GM21528 (cell line): Measurements from ENCODE around the gene LRRC4C.

Source experiments
- ATAC-seq: cut with Tn5 transposase; IDR thresholded peaks from one replicate; pipeline ENCODE4 v1.9.1; 2021; ENCODE audit warnings: mild to moderate bottlenecking, moderate library complexity; ENCODE audit not compliant: unreplicated experiment, low FRiP score

Gene LRRC4C

DNA sequence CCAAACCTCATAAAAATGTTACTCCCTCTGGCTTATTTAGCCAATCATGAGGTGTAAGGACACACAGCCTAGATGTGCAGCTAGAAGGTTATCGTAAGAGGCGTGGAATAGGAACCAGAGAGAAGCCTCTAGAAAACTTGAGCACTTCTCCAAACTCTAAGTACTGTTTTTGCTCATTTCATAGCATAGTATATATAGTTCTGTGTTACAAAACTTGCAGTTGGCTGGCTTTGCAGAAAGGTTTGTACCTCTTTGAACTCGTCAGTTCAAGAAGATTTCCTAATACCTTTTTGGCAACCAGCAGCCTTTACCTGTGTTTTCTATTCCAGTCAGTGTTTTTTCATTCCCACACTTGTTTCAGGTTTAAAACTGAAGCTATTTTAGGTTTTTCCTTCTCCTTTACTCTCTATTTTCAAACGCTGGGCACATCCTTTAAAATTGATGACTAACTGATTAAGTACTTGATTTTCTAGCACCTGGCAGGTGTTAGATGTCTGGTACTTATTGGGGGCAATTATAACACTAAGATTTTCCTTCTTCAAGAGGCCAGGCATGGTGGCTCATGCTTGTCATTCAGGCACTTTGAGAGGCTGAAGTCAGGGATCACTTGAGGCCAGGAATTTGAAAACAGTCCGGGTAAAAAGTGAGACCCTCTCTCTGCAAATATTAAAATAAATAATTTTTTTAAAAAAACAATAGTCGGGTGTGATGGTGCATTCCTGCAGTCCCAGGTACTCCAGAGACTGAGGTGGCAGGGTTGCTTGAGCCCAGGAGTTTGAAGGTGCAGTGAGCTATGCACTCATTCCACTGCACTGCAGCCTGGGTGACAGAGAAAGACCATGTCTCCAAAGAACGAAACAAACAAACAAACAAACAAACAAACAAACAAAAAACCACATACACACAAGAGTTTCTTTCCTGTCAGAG is 125.2 kb downstream of the LRRC4C start:
- ATAC-seq, result no peak

DNA sequence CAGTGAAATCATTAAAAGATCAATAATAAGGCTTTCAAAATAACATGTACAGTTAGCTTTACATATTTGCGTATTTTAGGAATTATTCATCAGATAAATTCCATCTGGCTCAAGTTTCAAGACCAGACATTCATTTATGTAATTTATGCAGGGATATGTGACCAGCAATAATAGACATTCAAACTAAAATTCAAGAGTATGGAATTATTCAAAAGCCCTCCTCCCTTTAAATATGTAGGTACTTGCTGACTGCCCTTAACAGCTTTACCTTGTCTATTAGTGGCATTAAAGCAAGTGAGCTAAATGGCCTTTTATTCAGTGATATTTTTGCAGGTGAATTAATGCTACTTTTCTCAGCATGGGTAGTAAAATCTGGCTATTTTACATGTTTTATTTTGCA is 126.1 kb downstream of the LRRC4C start:
- no peak for ATAC-seq

DNA sequence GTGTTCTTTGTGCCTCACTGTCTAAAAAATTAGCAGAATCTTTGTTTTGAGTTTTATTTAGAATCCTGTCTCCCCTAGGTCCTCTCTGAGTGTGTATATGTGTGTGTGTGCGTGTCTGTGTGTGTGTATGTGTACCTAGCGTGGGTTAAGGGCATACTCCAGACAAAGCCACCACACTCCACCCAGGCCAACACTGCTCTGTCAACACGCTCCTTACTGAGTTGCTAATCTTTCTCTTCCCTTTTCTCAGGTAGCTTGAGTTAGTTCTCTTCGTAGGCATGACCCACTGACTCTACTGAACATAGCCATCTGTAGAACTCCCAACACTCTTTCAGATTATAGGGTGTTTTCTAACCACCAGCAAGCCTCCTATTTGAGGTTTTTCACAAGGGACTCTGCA is 131.1 kb downstream of the LRRC4C start:
- ATAC-seq, result no peak

DNA sequence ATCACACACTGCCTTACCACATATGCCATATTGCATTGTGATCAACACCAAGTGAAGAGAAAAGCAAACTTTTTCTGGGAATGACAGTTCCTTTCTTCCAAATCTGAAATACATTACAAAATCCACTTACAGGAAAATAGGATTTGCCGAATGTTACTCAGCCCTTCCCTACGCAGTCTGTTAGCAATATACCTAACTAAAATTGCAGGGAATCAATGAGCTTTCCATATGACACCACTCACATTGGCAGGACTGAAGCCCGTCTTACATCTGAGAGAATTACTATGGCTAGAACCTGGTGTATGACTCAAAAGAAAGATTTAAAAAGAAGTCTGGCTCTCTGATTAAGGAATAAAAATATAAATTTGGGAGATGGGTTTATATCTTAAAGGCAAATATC is 136.0 kb downstream of the LRRC4C start:
- ATAC-seq, result no peak

DNA sequence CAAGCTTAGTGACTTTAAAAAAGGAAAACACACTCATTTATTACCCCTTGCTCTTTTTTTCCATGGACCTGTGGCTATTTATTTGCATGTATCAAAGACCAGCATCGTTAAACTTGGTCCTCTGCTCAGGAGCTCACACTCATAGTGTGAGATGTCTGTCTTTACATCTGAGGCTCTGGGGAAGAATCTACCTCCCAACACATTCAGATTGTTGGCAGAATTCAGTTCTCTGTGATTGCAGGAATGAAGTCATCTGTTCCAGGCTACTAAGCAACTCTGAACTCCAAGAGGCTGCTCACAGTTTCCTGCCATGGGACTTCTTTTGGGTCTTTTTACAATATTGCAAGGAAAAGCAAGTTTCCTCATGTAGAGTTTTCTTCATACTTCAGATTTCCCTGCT is 138.8 kb downstream of the LRRC4C start:
- ATAC-seq, result no peak

DNA sequence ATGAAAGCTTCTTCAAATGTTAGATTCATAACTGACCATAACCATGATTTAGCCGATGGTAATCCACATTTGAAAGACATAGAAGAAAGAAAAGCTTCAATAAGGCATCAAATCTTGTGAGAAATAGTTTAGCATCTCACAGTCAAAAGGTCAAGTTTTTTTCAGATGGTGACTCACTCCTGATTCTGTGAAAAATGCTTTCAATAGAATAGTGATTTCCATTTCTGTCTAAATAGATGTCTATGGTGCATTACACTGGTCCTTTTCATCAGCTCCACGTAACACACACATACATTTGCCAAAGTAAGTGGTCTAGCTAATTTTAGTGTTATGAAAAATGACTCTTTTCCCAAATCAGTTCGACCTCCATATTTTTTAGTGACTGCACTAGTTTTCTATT is 139.2 kb downstream of the LRRC4C start:
- ATAC-seq, result no peak

DNA sequence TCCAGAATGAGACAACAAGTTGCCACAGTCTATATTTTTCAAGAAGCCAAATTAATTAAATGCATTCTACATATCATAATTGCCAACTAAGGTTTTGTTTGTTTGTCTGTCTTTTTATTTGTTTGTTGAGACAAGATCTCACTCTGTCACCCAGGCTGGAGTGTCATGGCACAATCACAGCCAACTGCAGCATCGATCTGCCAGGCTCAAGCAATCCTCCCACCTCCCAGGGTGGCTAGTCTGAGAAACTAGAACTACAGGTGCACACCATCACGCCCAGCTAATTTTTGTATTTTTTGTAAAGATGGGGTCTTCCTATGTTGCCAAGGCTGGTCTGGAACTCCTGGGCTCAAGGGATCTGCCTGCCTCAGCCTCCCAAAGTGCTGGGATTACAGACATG is 140.0 kb downstream of the LRRC4C start:
- no peak for ATAC-seq

DNA sequence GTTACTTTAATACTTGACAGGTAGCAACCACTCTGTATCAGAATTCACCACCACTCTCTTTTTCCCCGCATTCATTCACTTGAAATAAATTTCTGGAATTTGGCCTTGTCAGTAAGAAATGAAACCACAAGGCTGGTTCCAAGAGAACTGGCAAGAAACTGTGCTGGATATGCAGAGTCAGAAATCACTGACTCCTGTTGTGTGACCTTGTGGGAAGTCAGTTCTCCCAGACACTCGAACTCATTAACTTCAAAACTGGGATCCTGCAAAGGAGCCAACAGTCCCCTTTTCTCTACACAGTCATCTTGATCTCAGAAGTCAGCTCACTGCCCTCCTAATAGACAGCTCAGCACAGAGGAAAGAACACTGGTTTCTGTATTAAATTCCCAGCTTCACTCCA is 142.7 kb downstream of the LRRC4C start:
- ATAC-seq, result no peak

DNA sequence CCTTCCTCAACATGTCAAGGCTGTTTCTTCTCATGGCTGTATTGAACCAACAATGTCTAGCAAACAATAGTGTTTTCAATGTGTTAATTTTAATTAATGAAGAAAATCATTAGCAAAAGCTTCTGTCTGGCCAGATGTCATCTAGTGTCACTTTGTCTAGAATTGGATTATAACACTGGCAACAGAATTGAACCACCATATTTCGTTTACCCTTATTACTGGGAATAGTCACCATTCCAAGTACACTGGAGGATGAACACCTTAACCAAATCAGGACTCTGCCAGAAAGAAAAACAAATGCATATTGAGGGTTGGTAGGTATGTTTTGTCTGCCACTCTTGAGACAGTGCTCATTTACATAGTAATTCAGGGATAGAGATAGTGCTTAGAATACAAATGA is 146.2 kb downstream of the LRRC4C start:
- ATAC-seq, result no peak

DNA sequence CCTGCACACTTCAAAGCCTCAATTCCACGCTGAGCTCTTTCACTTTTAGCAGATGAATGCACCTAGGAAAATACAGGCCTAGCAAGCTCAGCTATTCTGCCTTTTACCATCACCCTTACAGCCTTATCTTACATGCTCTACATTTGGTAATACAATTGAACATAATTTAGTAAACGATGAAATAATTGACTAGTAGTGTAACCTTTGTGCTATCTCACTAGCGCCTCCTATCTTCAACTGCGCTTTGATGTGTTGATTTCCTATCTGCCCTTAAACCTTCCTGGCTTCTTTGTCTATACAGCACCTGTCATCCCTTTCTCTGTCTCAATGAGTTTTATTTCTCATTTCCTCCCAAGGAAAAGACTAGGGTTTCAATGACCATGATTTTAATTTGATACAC is 149.7 kb downstream of the LRRC4C start:
- peak; percentile 22 for ATAC-seq

DNA sequence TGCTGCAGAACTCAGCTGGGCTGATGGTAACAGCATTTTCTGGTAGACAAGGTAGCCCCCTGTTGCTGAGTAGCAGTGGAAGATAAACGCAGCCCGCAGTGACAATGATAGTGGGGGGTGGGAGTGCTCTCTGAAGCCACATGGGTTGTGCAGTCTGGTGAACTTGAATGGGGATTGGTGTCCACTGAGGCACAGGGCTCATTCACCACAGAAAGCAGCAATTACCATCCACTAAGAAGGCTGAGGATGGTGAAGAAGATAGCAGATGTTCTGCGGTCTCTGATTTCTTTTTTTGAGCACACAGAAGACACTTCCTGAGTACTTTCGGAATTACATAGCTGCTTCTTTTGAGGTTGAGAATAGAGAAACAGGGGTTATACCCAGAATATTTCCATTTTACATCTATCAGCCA is 150.3 kb downstream of the LRRC4C start:
- ATAC-seq, result peak; percentile 94

DNA sequence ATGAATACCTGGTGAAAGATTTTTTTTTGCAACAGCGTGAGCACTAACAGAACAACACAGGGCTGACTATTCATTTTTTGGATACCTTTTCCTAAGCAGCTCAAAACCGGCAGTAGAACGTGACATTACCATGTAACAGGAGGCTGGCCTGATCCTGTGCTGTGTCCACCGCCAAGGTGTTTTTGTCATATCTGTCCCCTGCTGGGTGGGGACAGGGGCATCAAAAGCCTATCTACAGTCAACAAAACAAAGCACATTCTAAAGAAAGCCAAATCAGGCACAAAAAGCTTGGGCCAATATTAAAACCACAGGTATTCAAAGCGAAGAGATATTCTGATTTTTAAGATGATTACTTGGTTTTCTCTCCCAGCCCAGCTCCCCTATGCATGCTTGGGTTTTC is 151.2 kb downstream of the LRRC4C start:
- ATAC-seq, result no peak

DNA sequence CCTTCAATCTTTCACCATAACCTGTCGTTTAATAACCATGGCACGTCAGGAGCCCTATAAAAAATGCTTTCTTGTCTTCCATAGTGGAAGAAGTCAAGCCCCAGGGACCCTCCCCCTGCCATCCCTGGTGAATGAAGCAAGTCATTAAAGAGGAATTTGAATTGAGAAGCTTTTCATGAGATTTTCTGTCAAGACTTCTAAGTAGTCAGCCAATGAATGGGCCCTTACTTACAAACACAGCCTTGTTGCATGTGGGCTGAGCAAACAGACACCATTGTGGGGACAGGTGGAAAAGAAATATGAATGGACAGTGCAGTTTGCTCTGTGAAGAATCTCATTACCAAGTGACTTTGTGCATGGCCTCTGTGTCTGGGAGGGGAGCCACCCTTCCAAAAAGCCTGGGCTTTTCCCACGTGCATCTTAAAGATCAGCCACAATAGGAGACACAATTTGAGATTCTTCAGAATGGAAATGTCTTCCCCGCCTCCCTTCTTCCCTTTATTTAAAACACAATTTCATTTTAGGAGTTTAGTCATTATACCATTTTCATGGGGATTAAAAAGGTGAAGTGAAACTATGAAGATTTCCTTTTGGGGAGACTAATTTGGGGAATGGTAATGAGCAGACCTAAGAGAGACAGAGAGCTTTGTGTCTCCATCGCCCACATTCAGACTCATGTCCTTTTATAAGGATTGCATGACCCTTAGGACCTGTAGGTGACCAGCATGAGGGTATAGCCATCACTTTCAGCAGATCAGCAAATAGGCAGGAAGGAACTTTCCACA is 152.0 kb downstream of the LRRC4C start:
- no peak for ATAC-seq

DNA sequence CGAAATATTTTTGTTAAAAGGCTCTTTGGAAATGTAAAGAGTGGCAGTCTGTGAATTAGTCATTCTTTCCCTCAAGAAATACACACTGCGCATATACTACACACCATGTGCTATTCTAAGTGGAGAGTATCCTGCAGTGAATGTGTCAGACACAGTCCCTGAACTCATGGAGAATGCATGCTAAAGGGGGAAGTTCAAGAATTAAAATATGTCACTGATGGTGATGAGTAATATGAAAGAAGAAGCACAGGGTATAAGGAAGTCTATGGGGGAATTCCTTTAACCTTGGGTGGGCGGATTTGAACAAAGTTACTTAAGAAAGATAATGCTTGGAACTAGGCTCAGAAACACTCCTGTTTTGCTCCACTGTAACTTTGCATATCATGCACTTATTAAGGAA is 153.0 kb downstream of the LRRC4C start:
- no peak for ATAC-seq

DNA sequence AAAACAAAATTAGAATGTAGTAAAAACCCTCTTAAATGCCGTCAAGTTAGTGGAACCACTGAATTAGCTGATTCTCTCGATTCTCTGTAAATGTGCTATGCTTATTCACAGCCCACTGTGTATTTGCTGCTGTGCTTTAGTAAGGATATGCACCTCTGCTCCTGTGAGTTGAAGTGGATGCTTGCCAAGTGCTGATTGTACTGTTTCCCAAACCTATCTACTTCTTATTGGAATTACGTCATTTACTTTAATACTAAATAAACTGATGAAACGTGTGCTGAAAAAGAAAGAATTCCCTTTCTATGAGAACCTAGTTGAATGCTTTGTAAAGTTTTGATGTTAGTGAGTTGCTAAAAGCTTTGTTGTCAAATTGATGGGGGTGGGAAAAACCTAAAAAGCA is 158.4 kb downstream of the LRRC4C start:
- ATAC-seq, result no peak

DNA sequence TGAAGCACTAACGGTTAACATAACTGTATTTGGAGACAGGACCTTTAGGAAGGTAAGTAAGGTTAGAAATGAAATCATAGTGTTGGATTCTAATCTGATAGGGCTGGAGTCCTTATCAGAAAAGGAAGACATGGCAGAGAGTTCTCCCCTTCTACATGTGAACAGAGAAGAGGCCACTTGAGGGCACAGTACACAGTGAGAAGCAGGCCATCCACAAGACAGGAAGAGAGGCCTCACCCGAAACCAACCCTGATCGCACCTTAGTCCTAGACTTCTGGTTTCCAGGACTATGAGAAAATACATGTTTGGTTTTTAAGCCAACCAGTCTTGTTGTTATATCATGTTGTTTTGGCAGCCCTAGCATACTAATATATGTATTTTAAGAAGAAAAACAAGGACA is 170.0 kb downstream of the LRRC4C start:
- ATAC-seq, result peak; percentile 88

DNA sequence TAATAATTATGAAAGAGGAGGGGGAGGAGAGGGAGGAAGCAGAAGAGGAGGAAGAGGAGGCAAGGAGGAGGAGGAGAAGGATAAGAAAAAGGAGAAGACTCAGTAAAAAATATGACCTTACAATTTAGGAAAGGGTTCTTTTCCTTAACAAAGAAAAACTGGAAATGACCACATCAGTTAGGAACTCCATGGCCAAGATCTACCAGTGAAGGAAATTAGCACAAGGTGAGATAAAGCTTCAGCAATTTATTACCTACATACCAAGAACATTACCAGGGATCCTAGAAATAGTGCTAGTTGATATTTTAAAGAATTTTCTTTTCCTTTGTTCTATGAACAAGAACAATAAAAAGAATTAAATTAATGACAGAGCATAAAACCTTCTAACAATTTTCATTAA is 172.7 kb downstream of the LRRC4C start:
- ATAC-seq, result no peak

DNA sequence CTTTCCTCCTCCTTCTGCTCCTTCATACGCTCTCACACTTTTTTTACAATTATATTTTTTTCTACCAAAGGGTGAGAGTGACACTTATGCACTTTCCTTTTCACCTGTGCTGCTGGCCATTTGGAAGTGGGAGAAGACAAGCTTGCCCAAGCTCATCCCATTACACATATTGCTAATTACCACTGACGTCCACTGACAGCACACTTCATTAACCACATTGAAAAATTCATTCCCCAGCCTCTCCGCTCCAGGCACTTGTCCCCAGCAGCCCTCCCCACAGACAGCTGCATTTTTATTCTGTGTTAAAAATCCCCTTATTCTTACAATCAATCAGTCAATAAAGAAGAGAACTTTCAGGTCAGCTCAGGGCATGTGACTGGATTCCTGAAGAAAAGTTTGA is 175.1 kb downstream of the LRRC4C start:
- no peak for ATAC-seq

DNA sequence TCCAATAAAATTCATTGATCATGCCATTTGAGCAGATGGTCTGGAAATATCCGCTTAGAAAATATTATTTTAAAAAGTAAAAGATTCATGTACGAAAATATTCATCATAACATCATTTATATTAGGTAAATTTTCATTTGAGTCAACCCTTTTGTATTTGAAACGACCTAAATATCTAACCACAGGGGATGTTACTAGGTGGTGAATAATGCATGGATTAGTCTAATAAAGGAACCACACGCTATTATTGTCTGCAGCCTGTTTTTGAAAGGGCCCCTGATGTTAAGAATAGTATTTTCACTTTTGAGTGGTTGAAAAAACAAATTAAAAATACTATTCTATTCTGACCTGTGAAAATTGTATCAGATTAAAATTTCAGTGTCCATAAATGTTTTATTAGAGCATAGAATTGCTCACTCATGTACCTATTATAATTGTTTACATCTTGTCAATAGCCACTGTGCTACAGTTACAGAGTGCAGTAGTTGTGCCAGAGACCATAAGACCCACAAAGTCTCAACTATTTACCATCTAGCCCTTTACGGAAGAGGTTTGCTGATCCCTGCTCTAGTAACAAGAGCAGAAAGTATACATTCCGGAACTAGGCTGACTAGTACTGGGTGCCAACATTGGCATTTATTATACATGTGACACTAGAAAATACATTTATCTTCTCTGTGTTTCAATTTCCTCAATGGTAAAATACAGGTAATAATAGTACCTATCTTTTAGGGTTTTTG is 176.1 kb downstream of the LRRC4C start:
- no peak for ATAC-seq

DNA sequence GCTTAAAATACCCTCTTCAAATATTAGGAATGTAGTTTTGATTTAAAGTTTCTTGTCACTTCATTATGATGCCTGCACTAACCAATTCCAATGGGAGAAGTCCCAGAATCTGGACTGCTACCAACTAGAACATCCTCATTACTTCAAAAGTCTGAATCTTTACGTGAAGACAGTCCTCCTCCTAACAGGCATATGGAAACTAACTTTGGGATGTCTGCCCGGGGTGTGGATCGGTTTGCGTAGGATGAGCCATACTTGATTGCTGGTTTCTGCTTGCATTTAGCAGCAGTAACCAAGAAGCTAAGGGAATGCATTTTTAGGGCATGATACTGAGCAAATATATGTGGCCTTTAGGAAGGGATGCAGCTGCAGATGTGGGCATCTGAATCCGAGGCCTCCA is 177.1 kb downstream of the LRRC4C start:
- no peak for ATAC-seq

DNA sequence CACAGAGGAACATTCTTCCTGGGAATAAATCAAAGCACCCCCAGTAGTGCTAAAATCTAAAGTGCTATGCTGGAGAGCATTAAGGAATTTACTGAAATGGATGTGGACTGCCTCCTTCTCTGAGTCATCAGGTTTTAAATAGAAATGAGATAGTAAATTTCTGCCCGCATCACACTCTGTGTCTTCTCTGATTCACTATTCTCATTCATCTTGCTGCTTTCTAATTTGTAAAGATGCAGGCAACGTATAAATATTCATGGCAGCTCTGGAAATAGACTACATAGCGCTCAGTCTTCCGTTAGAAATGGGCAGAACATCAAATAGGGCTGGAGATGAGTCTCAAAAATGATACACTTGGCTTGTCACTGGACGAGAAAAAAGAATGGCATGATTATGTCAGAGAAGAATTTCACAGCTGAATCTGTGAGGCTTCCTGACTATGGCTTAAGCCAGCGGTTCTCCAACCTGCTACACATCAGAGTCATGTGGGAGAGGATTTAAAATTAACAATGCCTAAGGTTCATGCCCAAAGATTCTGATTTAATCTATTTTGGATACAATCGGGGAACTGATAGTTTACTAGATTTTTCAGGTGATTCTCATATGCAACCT is 178.2 kb downstream of the LRRC4C start:
- no peak for ATAC-seq
